ENCODE results near the gene SETD3. TPM values are rescaled to one million over a fixed set of nuclear protein-coding genes. Genes with fewer than 3 reads are reported as not detected.

The SETD3 gene
- total RNA-seq, 6 donors from 2014 or later, result 59.7 to 99.2 (median 77.6) TPM

DNA sequence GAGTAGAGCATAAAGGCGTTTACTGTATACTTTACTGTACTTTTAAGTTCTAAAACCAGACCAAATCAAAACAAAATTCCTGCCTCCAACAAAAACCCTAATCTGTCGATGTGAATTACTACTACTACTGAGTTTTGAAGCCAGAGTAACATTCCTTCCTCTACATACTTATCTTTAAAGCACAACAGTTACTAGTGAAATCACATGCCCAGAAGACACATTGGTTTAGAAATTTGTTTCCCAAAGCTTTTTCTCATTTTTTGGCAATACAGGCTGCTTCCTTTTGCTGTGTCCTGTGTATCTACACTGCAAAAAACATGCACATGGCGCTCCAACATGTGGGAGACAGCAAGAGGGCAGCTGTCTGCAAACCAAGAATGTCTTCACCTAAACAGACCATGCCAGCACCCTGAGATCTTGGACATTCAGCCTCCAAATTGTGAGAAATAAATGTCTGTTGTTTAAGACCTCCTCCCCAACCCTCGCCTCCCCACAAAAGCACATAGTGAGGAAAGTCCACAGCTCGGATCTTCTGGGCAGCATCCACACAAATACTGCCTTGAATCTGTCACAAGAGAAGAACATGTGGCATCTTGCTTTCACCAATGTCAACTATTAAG is 21.1 kb downstream of the SETD3 start:
- peaks cover 14 to 93% (median 59%) of the 10 kb centered on the region in 4 donors for H3K36me3 ChIP-seq
- H3K4me3 ChIP-seq, result no peak overlapping the region
- no peak for TF ChIP-seq POLR2A (IDR thresholded peaks at IDR 0.05)
- no peak for TF ChIP-seq EP300 (IDR thresholded peaks at IDR 0.05)
- TF ChIP-seq POLR2AphosphoS5 (IDR thresholded peaks at IDR 0.05), result no peak
- TF ChIP-seq, protein P1, sequence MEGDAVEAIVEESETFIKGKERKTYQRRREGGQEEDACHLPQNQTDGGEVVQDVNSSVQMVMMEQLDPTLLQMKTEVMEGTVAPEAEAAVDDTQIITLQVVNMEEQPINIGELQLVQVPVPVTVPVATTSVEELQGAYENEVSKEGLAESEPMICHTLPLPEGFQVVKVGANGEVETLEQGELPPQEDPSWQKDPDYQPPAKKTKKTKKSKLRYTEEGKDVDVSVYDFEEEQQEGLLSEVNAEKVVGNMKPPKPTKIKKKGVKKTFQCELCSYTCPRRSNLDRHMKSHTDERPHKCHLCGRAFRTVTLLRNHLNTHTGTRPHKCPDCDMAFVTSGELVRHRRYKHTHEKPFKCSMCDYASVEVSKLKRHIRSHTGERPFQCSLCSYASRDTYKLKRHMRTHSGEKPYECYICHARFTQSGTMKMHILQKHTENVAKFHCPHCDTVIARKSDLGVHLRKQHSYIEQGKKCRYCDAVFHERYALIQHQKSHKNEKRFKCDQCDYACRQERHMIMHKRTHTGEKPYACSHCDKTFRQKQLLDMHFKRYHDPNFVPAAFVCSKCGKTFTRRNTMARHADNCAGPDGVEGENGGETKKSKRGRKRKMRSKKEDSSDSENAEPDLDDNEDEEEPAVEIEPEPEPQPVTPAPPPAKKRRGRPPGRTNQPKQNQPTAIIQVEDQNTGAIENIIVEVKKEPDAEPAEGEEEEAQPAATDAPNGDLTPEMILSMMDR (IDR thresholded peaks at IDR 0.05), result no peak
- no peak overlapping the region for H3K27ac ChIP-seq
- 91 to 92% methylated on average over 5 of the region's 5 CpGs for WGBS, 2 donors
- DNase-seq, result no peak
- H3K9me3 ChIP-seq, result no peaks in the 10 kb centered on the region
- ATAC-seq (ENCODE audit: low FRiP score in 2 of 2), result no peak
- no peaks in the 10 kb centered on the region for H3K4me1 ChIP-seq
- no peaks in the 10 kb centered on the region for H3K27me3 ChIP-seq

DNA sequence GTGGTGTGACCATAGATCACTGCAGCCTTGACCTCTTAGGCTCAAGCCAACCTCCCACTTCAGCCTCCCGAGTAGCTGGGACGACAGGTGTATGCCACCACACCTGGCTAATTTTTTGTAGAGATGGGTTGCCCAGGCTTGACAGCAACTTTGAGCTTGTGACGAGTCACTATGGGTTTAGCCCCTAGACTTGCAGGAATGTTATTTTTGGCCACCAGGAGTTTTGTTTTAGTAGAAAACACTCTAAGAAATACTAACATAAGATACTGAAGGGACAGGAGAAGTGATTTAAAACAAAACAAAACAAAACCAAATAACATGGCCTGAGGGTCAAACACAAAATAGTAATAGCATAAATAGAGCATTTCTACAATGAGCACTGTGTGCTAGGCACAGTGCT is 26.4 kb downstream of the SETD3 start:
- Histone ChIP-seq H3K4me3 (no peak overlapping the region), H3K36me3 (peaks cover 16 to 88% (median 30%) of the 10 kb centered on the region in 4 donors), H3K4me1 (no peaks in the 10 kb centered on the region), H3K27ac (no peak overlapping the region), H3K9me3 (no peaks in the 10 kb centered on the region), H3K27me3 (no peaks in the 10 kb centered on the region)
- no peak for ATAC-seq (ENCODE audit: low FRiP score in 2 of 2)
- DNase-seq, result no peak
- TF ChIP-seq EP300 (IDR thresholded peaks at IDR 0.05), result no peak
- TF ChIP-seq POLR2A (IDR thresholded peaks at IDR 0.05), result no peak
- no peak for TF ChIP-seq POLR2AphosphoS5 (IDR thresholded peaks at IDR 0.05)
- TF ChIP-seq, protein P1 (IDR thresholded peaks at IDR 0.05), result no peak
- 65 to 71% methylated on average over 3 of the region's 3 CpGs for WGBS, 2 donors

DNA sequence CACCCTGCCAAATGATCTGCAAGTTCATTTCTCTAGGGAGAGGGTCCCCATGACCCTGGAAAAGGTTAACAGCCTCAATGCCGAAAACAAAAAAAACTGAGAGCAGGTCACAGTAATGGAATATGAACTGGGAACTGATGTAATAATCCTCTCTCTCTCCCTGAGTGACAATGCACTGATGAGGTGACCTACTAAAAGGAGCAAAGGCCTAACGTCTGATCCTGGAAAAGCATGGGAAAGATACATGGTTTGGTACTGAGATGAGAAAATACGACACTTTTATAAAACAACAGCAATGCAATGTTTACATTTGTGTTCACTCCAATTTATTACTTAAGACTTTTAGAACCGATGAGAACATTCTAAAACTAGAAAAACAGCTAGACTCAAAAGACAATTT is 27.7 kb downstream of the SETD3 start:
- Histone ChIP-seq H3K4me1 (no peaks in the 10 kb centered on the region), H3K27me3 (no peaks in the 10 kb centered on the region), H3K9me3 (no peaks in the 10 kb centered on the region), H3K27ac (no peak overlapping the region), H3K36me3 (peaks cover 18 to 91% (median 31%) of the 10 kb centered on the region in 4 donors), H3K4me3 (no peak overlapping the region)
- no peak for ATAC-seq (ENCODE audit: low FRiP score in 2 of 2)
- no peak for DNase-seq
- 79 to 80% methylated on average over 4 of the region's 4 CpGs for WGBS, 2 donors
- TF ChIP-seq, protein P1 (IDR thresholded peaks at IDR 0.05), result no peak
- no peak for TF ChIP-seq EP300 (IDR thresholded peaks at IDR 0.05)

DNA sequence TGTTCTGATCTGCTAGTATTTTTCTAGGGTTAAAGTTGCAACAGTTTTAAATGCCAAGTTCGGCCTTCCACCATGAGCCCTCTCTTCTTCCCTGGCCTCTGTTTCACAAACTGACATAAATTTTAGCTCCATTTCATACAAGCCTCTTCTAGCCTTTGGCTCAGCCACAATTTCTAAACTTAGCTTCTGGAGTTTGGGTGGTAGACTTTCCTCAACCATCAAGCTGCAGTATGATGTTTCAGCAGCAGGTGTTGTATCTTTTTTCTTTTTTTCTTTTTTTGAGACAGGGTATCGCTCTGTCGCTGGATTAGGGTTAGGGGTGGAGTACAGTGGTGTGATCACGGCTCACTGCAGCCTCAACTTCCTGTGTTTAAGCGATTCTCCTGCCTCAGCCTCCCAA is 29.4 kb downstream of the SETD3 start:
- Histone ChIP-seq H3K9me3 (no peaks in the 10 kb centered on the region), H3K4me3 (no peak overlapping the region), H3K27me3 (no peaks in the 10 kb centered on the region), H3K4me1 (no peaks in the 10 kb centered on the region), H3K36me3 (peaks cover 9 to 91% (median 34%) of the 10 kb centered on the region in 4 donors), H3K27ac (no peak overlapping the region)
- 95 to 99% methylated on average over 5 of the region's 5 CpGs for WGBS, 2 donors
- TF ChIP-seq POLR2A (IDR thresholded peaks at IDR 0.05), result no peak
- TF ChIP-seq, protein P1 (IDR thresholded peaks at IDR 0.05), result no peak
- no peak for TF ChIP-seq POLR2AphosphoS5 (IDR thresholded peaks at IDR 0.05)
- TF ChIP-seq EP300 (IDR thresholded peaks at IDR 0.05), result no peak
- ATAC-seq (ENCODE audit: low FRiP score in 2 of 2), result no peak
- DNase-seq, result no peak

DNA sequence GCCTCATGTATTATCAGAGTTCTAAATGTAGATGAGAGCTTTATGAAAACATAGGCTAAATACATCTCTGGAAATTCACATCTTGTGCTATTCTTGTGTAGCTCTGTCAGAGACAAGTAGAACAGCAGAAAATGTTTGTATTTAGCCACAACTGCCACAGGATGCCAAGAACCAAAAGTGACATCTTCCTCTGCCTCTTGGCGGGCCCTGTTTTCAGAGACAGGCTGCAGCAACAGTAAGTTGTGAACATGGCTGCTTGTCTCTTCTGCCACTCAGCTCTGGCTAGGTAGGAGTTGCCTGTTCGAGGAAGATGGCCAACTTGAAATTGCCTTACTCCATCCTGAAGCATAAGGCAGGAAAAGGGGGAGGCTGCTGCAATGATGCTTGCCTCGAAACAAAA is 30.4 kb downstream of the SETD3 start:
- peaks cover 9 to 92% (median 29%) of the 10 kb centered on the region in 4 donors for H3K36me3 ChIP-seq
- WGBS, 2 donors, result 90 to 91% methylated on average over 3 of the region's 3 CpGs
- no peaks in the 10 kb centered on the region for H3K27me3 ChIP-seq
- no peak overlapping the region for H3K27ac ChIP-seq
- ATAC-seq (ENCODE audit: low FRiP score in 2 of 2), result no peak
- no peak overlapping the region for H3K4me3 ChIP-seq
- no peak for TF ChIP-seq EP300 (IDR thresholded peaks at IDR 0.05)
- TF ChIP-seq, protein P1 (IDR thresholded peaks at IDR 0.05), result no peak
- no peak for TF ChIP-seq POLR2AphosphoS5 (IDR thresholded peaks at IDR 0.05)
- TF ChIP-seq POLR2A (IDR thresholded peaks at IDR 0.05), result no peak
- no peaks in the 10 kb centered on the region for H3K4me1 ChIP-seq
- no peak for DNase-seq
- H3K9me3 ChIP-seq, result no peaks in the 10 kb centered on the region

All from upper lobe of left lung (tissue), 6 donors.